Testis (tissue), 3 donors: ENCODE data around the gene LARP1. TPM values are rescaled to one million over a fixed set of nuclear protein-coding genes. Genes with fewer than 3 reads are reported as not detected.

Experiments used
- DNase-seq: peaks from one replicate; pipeline ENCODE4 v3.0.0-alpha.2; 2019
- H3K27ac ChIP-seq, 2 donors: fragments of 200-600 bp; sonication (generic); one replicate each; pipeline ENCODE4 v1.5.1; 2019
- H3K27me3 ChIP-seq: fragments of 200-600 bp; sonication (generic); one replicate; pipeline ENCODE4 v1.5.1; 2019
- H3K36me3 ChIP-seq: fragments of 200-600 bp; sonication (generic); one replicate; pipeline ENCODE4 v1.5.1; 2017; ENCODE audit warnings: low read depth; ENCODE audit errors: missing control alignments
- H3K4me1 ChIP-seq: fragments of 200-600 bp; sonication (generic); one replicate; pipeline ENCODE4 v1.5.1; 2019
- H3K4me3 ChIP-seq, 2 donors: fragments of 200-600 bp; sonication (generic); one replicate each; pipeline ENCODE4 v1.5.1; 2017 to 2019
- H3K9me3 ChIP-seq: fragments of 200-600 bp; sonication (generic); one replicate; pipeline ENCODE4 v1.5.1; 2017
- CTCF ChIP-seq, 3 experiments: fragments of 450-650 bp in 2 of 3; fragments of 200-600 bp in 1 of 3; sonication (generic) in 1 of 3; IDR thresholded peaks; one replicate each; pipeline ENCODE4 v1.5.1; 2016 to 2019; ENCODE audit warnings: antibody characterized with exemption in 3 of 3, mild to moderate bottlenecking in 2 of 3, moderate library complexity in 1 of 3
- POLR2A ChIP-seq: fragments of 450-650 bp; IDR thresholded peaks from one replicate; pipeline ENCODE4 v1.6.1; 2017; ENCODE audit warnings: antibody characterized with exemption, mild to moderate bottlenecking, moderate library complexity
- WGBS, 2 donors: methylation state at CpG; one replicate each; pipeline ENCODE4 v1.1.5; 2018; 5-methylcytosine and 5-hydroxymethylcytosine counted together
- intact Hi-C: fragments of 100-400 bp; cut with DNase I; formaldehyde crosslinking; loops from one replicate; pipeline ENCODE4 v1.15.1; 2023; ENCODE audit warnings: low total_unique reads
- polyA plus RNA-seq: library from polyadenylated mRNA; stranded (reverse); fragments of 350-450 nt; fragmentation: Illumina TruSeq; extraction: RNeasy Lipid Tissue Mini Kit (QIAGEN cat#74804); gene quantifications from one replicate; pipeline ENCODE4 v1.2.3, GENCODE V29; 2014; ENCODE audit warnings: low read depth, low replicate concordance; ENCODE audit not compliant: insufficient read depth
- total RNA-seq, 2 donors: library from RNA; depleted of rRNA; stranded (reverse); fragments of >200 nt; gene quantifications; one replicate each; pipeline ENCODE4 v1.2.3, GENCODE V29; 2016

Gene LARP1
- total and polyA plus RNA-seq, 3 donors from 2014 or later: 118 to 174 (median 169) TPM

GRCh38 chr5:154768207-154768606 lies 13.0 kb downstream of the LARP1 start:
- Histone ChIP-seq H3K9me3 (no peaks in the 10 kb centered on the region), H3K27me3 (no peaks in the 10 kb centered on the region), H3K36me3 (no peaks in the 10 kb centered on the region), H3K4me1 (peaks cover 43% of the 10 kb centered on the region), H3K27ac (no peak overlapping the region), H3K4me3 (no peak overlapping the region)
- no peak for TF ChIP-seq CTCF (IDR thresholded peaks at IDR 0.05)
- no peak for TF ChIP-seq POLR2A
- DNase-seq: no peak
- WGBS, 2 donors: 90 to 100% methylated on average over 2 of the region's 2 CpGs
- intact Hi-C loops: loop anchor here (10.0 kb wide), 1 partner anchor 47 kb away; no protein-coding TSS in a partner anchor

GRCh38 chr5:154770111-154770510 lies 14.9 kb downstream of the LARP1 start:
- H3K36me3 ChIP-seq: no peaks in the 10 kb centered on the region
- H3K9me3 ChIP-seq: no peaks in the 10 kb centered on the region
- H3K27ac ChIP-seq: no peak overlapping the region
- no peaks in the 10 kb centered on the region for H3K27me3 ChIP-seq
- H3K4me3 ChIP-seq: no peak overlapping the region
- intact Hi-C loops: no loop called here
- DNase-seq: no peak
- TF ChIP-seq CTCF (IDR thresholded peaks at IDR 0.05): no peak
- TF ChIP-seq POLR2A: no peak
- H3K4me1 ChIP-seq: peaks cover 49% of the 10 kb centered on the region
- 60 to 75% methylated on average over 2 of the region's 2 CpGs for WGBS, 2 donors

GRCh38 chr5:154771383-154771901 lies 16.3 kb downstream of the LARP1 start:
- Histone ChIP-seq H3K4me1 (peaks cover 43% of the 10 kb centered on the region), H3K36me3 (no peaks in the 10 kb centered on the region), H3K27ac (peak overlapping the region; percentile 17 to 57), H3K4me3 (no peak overlapping the region), H3K27me3 (no peaks in the 10 kb centered on the region), H3K9me3 (no peaks in the 10 kb centered on the region)
- peak; percentile 40 for DNase-seq
- TF ChIP-seq POLR2A (no peak), CTCF (IDR thresholded peaks at IDR 0.05) (no peak)
- 28 to 29% methylated on average over 10 of the region's 10 CpGs for WGBS, 2 donors
- intact Hi-C loops: no loop called here

GRCh38 chr5:154773326-154773725 lies 18.1 kb downstream of the LARP1 start:
- Histone ChIP-seq H3K9me3 (no peaks in the 10 kb centered on the region), H3K36me3 (no peaks in the 10 kb centered on the region), H3K27ac (no peak overlapping the region), H3K4me3 (no peak overlapping the region), H3K27me3 (no peaks in the 10 kb centered on the region), H3K4me1 (peaks cover 29% of the 10 kb centered on the region)
- intact Hi-C loops: no loop called here
- WGBS, 2 donors: 49 to 66% methylated on average over 3 of the region's 3 CpGs
- DNase-seq: no peak
- no peak for TF ChIP-seq CTCF (IDR thresholded peaks at IDR 0.05)
- no peak for TF ChIP-seq POLR2A

GRCh38 chr5:154776167-154776566 lies 21.0 kb downstream of the LARP1 start:
- Histone ChIP-seq H3K36me3 (no peaks in the 10 kb centered on the region), H3K4me3 (no peak overlapping the region), H3K4me1 (peaks cover 31% of the 10 kb centered on the region), H3K9me3 (no peaks in the 10 kb centered on the region), H3K27me3 (no peaks in the 10 kb centered on the region), H3K27ac (no peak overlapping the region)
- no peak for DNase-seq
- WGBS, 2 donors: 80 to 83% methylated on average over 1 of the region's 1 CpG
- no peak for TF ChIP-seq POLR2A
- no peak for TF ChIP-seq CTCF (IDR thresholded peaks at IDR 0.05)
- intact Hi-C loops: no loop called here
